ENCODE results near the gene CEP97. TPM values are rescaled to one million over a fixed set of nuclear protein-coding genes. Genes with fewer than 3 reads are reported as not detected.

The CEP97 gene
- total and polyA plus RNA-seq, 2 experiments from 2014 or later, result 5.0 to 19.0 TPM

DNA sequence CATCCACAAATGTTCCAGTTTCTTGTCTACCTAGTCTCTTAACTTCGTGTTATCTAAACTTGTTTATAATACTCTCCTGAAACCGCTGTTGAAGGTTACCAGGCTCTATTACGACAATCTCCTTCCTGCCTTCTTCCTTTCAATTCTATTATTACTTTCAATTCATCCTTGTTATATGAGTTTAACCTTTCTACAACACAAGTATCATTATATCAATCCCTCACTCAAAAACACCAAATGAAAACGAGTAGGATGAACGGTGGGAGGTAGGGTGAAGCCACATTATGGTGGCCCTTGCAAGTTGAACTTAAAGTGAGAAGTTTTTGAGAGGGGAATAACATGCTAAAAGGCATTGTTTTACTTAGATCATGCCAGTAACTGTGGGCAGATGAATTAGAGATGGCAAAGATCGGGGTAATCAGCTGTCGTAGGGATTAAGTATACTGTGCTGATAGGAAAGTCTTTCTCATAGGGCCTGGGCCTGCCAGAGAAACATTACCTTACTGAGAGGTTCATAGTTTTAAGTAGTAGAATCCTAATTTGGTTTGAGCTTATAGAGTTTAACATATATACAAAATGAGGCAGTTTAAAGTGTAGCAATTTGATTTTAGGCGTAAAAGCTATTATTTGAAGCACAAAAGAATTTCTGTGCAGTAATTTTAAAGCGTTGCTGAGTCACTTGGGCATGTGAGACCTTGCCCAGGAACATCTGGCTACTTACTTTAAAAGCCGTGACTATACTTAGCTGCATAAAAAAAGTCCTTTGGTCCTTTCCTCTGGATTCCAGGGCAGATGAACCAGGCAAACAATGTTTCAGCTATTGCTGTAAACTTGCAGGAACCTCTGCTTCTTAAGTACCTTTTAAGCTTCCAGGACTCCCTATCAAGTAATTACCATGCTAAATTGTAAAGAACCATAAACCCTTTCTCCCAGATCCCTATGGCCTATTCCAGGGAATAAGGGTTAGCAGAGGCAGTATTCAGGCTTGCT lies 3.3 kb upstream of the CEP97 start (continued):
- TF ChIP-seq, protein P1, sequence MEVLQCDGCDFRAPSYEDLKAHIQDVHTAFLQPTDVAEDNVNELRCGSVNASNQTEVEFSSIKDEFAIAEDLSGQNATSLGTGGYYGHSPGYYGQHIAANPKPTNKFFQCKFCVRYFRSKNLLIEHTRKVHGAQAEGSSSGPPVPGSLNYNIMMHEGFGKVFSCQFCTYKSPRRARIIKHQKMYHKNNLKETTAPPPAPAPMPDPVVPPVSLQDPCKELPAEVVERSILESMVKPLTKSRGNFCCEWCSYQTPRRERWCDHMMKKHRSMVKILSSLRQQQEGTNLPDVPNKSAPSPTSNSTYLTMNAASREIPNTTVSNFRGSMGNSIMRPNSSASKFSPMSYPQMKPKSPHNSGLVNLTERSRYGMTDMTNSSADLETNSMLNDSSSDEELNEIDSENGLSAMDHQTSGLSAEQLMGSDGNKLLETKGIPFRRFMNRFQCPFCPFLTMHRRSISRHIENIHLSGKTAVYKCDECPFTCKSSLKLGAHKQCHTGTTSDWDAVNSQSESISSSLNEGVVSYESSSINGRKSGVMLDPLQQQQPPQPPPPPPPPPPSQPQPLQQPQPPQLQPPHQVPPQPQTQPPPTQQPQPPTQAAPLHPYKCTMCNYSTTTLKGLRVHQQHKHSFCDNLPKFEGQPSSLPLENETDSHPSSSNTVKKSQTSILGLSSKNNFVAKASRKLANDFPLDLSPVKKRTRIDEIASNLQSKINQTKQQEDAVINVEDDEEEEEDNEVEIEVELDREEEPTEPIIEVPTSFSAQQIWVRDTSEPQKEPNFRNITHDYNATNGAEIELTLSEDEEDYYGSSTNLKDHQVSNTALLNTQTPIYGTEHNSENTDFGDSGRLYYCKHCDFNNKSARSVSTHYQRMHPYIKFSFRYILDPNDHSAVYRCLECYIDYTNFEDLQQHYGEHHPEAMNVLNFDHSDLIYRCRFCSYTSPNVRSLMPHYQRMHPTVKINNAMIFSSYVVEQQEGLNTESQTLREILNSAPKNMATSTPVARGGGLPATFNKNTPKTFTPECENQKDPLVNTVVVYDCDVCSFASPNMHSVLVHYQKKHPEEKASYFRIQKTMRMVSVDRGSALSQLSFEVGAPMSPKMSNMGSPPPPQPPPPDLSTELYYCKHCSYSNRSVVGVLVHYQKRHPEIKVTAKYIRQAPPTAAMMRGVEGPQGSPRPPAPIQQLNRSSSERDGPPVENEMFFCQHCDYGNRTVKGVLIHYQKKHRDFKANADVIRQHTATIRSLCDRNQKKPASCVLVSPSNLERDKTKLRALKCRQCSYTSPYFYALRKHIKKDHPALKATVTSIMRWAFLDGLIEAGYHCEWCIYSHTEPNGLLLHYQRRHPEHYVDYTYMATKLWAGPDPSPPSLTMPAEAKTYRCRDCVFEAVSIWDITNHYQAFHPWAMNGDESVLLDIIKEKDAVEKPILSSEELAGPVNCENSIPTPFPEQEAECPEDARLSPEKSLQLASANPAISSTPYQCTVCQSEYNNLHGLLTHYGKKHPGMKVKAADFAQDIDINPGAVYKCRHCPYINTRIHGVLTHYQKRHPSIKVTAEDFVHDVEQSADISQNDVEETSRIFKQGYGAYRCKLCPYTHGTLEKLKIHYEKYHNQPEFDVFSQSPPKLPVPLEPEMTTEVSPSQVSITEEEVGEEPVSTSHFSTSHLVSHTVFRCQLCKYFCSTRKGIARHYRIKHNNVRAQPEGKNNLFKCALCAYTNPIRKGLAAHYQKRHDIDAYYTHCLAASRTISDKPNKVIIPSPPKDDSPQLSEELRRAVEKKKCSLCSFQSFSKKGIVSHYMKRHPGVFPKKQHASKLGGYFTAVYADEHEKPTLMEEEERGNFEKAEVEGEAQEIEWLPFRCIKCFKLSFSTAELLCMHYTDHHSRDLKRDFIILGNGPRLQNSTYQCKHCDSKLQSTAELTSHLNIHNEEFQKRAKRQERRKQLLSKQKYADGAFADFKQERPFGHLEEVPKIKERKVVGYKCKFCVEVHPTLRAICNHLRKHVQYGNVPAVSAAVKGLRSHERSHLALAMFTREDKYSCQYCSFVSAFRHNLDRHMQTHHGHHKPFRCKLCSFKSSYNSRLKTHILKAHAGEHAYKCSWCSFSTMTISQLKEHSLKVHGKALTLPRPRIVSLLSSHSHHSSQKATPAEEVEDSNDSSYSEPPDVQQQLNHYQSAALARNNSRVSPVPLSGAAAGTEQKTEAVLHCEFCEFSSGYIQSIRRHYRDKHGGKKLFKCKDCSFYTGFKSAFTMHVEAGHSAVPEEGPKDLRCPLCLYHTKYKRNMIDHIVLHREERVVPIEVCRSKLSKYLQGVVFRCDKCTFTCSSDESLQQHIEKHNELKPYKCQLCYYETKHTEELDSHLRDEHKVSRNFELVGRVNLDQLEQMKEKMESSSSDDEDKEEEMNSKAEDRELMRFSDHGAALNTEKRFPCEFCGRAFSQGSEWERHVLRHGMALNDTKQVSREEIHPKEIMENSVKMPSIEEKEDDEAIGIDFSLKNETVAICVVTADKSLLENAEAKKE (CRISPR knock-in tag; IDR thresholded peaks at IDR 0.05), result no peak
- TF ChIP-seq, protein P2, sequence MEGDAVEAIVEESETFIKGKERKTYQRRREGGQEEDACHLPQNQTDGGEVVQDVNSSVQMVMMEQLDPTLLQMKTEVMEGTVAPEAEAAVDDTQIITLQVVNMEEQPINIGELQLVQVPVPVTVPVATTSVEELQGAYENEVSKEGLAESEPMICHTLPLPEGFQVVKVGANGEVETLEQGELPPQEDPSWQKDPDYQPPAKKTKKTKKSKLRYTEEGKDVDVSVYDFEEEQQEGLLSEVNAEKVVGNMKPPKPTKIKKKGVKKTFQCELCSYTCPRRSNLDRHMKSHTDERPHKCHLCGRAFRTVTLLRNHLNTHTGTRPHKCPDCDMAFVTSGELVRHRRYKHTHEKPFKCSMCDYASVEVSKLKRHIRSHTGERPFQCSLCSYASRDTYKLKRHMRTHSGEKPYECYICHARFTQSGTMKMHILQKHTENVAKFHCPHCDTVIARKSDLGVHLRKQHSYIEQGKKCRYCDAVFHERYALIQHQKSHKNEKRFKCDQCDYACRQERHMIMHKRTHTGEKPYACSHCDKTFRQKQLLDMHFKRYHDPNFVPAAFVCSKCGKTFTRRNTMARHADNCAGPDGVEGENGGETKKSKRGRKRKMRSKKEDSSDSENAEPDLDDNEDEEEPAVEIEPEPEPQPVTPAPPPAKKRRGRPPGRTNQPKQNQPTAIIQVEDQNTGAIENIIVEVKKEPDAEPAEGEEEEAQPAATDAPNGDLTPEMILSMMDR (conservative IDR thresholded peaks at IDR 0.05; ENCODE audit: low read depth in 2 of 2), result no peak

GRCh38 chr3:101722394-101723173 lies 1.8 kb upstream of the CEP97 start:
- Histone ChIP-seq H3F3A (replicated peaks; ENCODE audit: low read depth) (peaks cover 6% of the 10 kb centered on the region; the same call in 1 of the 2 replicates), H3K27me3 (ENCODE audit: insufficient read depth) (no peaks in the 10 kb centered on the region), H2AFZ (peak overlapping the region; percentile 82; the same call in 1 of the 2 replicates), H3K27ac (ENCODE audit: low read depth) (no peak overlapping the region), H3K36me3 (ENCODE audit: insufficient read depth) (peaks cover 3% of the 10 kb centered on the region; the same call in 1 of the 2 replicates), H3K4me1 (ENCODE audit: insufficient read depth) (no peaks in the 10 kb centered on the region), H3K79me2 (replicated peaks; ENCODE audit: insufficient read depth) (peaks cover 6% of the 10 kb centered on the region; the same call in 1 of the 2 replicates), H3K9me2 (ENCODE audit: insufficient read depth) (no peaks in the 10 kb centered on the region), H3K4me3 (no peak overlapping the region), H4K20me1 (replicated peaks; ENCODE audit: insufficient read depth) (no peaks in the 10 kb centered on the region), H3K4me2 (no peak overlapping the region)
- no peak overlapping the region for H3K27ac Mint-ChIP-seq
- peaks cover 2% of the 10 kb centered on the region for H3K27me3 Mint-ChIP-seq (ENCODE audit: insufficient read depth, low read depth, poor library complexity)
- no peak for ATAC-seq
- no peaks in the 10 kb centered on the region; the same call in 2 of the 3 replicates for H3K4me1 Mint-ChIP-seq
- H3K9me3 Mint-ChIP-seq, result no peaks in the 10 kb centered on the region
- DNase-seq (ENCODE audit: low spot score), result no peak
- peaks cover 3% of the 10 kb centered on the region; the same call in 2 of the 3 replicates for H3K36me3 Mint-ChIP-seq (ENCODE audit: low read depth)
- H3K4me3 Mint-ChIP-seq, result no peak overlapping the region
- TF ChIP-seq ZNF331 (CRISPR knock-in tag; IDR thresholded peaks at IDR 0.05; ENCODE audit: low read depth) (no peak), ZNF114 (CRISPR knock-in tag; IDR thresholded peaks at IDR 0.05) (no peak)
- TF ChIP-seq, protein P2 (conservative IDR thresholded peaks at IDR 0.05; ENCODE audit: low read depth in 2 of 2), result no peak
